K562 (cell line): ENCODE data around the gene LPCAT2. TPM values are rescaled to one million over a fixed set of nuclear protein-coding genes. Genes with fewer than 3 reads are reported as not detected.

Source experiments
- ARID2 ChIP-seq: fragments of 450-650 bp; IDR thresholded peaks from 2 replicates; pipeline ENCODE4 v1.6.1; 2017; ENCODE audit warnings: antibody characterized with exemption, mild to moderate bottlenecking
- C11orf30 ChIP-seq: fragments of 450-650 bp; IDR thresholded peaks from 2 replicates; pipeline ENCODE4 v1.6.1; 2016; ENCODE audit warnings: low read depth, mild to moderate bottlenecking
- CBX8 ChIP-seq: fragments of 200-600 bp; sonication (generic); IDR thresholded peaks from 2 replicates; pipeline ENCODE4 v1.6.1; 2012; ENCODE audit warnings: borderline replicate concordance, mixed run types, low read depth, mild to moderate bottlenecking, moderate library complexity, mixed read lengths, low read length, control low read depth, inconsistent platforms; ENCODE audit not compliant: poor library complexity, severe bottlenecking; ENCODE audit errors: extremely low read depth
- CHD1 ChIP-seq: fragments of 200-600 bp; sonication (generic); IDR thresholded peaks from one replicate; pipeline ENCODE4 v1.6.1; 2012; ENCODE audit warnings: mild to moderate bottlenecking, moderate library complexity, low read length, inconsistent platforms
- DACH1 ChIP-seq: fragments of 450-650 bp; IDR thresholded peaks from 2 replicates; pipeline ENCODE4 v1.6.1; 2018; ENCODE audit not compliant: partially characterized antibody
- ETS2 ChIP-seq: IDR thresholded peaks from 2 replicates; pipeline ENCODE4 v1.6.1; 2016; ENCODE audit warnings: borderline replicate concordance, missing genetic modification characterization, mild to moderate bottlenecking, moderate library complexity, missing compliant biosample characterization; ENCODE audit not compliant: poor library complexity, severe bottlenecking
- FOSL1 ChIP-seq: fragments of 200-800 bp; sonication (Bioruptor generic); conservative IDR thresholded peaks from 2 replicates; pipeline ENCODE4 v1.6.1; 2016; ENCODE audit warnings: missing genetic modification characterization, missing compliant biosample characterization
- FOXA3 ChIP-seq, 2 experiments: fragments of 450-650 bp in 1 of 2; sonication (generic) in 1 of 2; formaldehyde crosslinking; IDR thresholded peaks in 1 of 2; conservative IDR thresholded peaks in 1 of 2; 2 replicates each; pipeline versions ENCODE4 v1.4.0 to v1.8.0; 2020 to 2022; ENCODE audit warnings: mild to moderate bottlenecking in 2 of 2, missing genetic modification reagents in 1 of 2
- HDAC8 ChIP-seq: fragments of 450-650 bp; IDR thresholded peaks from 2 replicates; pipeline ENCODE4 v1.6.1; 2016; ENCODE audit warnings: mild to moderate bottlenecking, missing genetic modification characterization, moderate library complexity, missing compliant biosample characterization
- HMGN3 ChIP-seq: IDR thresholded peaks from 2 replicates; pipeline ENCODE4 v1.6.1; 2011; ENCODE audit warnings: borderline replicate concordance, low read depth, mild to moderate bottlenecking, mixed read lengths, low read length; ENCODE audit not compliant: insufficient read length; ENCODE audit errors: extremely low read depth
- MAFK ChIP-seq: IDR thresholded peaks from 2 replicates; pipeline ENCODE4 v1.6.1; 2011; ENCODE audit warnings: low read length, improper control_type of control experiment
- MCM5 ChIP-seq: fragments of 450-650 bp; IDR thresholded peaks from 2 replicates; pipeline ENCODE4 v1.6.1; 2016; ENCODE audit warnings: low read depth
- MED1 ChIP-seq: sonication (generic); formaldehyde crosslinking; IDR thresholded peaks from 2 replicates; pipeline ENCODE4 v1.8.1; 2023; ENCODE audit warnings: missing genetic modification reagents, borderline replicate concordance
- RFX1 ChIP-seq: fragments of 450-650 bp; IDR thresholded peaks from 2 replicates; pipeline ENCODE4 v1.6.1; 2016; ENCODE audit warnings: mild to moderate bottlenecking, moderate library complexity
- TAF1 ChIP-seq: IDR thresholded peaks from 2 replicates; pipeline ENCODE4 v1.6.1; 2011; ENCODE audit warnings: mild to moderate bottlenecking, low read length, moderate library complexity; ENCODE audit not compliant: insufficient read depth, control insufficient read depth, severe bottlenecking; ENCODE audit errors: extremely low read depth
- ZNF316 ChIP-seq: fragments of 450-650 bp; IDR thresholded peaks from 2 replicates; pipeline ENCODE4 v1.6.1; 2016
- ZNF76 ChIP-seq: fragments of 250-450 bp; sonication (Bioruptor Pico); IDR thresholded peaks from 2 replicates; pipeline ENCODE4 v1.4.0; 2020; ENCODE audit warnings: mild to moderate bottlenecking, moderate library complexity, borderline replicate concordance
- ZSCAN29 ChIP-seq: fragments of 450-650 bp; IDR thresholded peaks from 2 replicates; pipeline ENCODE4 v1.6.1; 2017
- polyA plus RNA-seq, 8 experiments: library from polyadenylated mRNA; depleted of rRNA in 4 of 8; stranded (reverse) in 5 of 8; unstranded in 3 of 8; fragments of >200 nt; fragmentation: Nextera tagmentation in 2 of 8; fragmentation: Illumina TruSeq in 1 of 8; extraction: Ambion mirVana in 2 of 8; extraction: Trizol in 1 of 8; gene quantifications; 2 replicates each; pipeline versions ENCODE4 v1.2.1 to v1.2.3, GENCODE V29; 2011 to 2014; ENCODE audit warnings: inconsistent platforms in 1 of 8, missing spikeins in 1 of 8
- total RNA-seq, 7 experiments: library from RNA; depleted of rRNA in 6 of 7; stranded (reverse); fragments of >200 nt in 6 of 7; fragmentation: Illumina TruSeq in 2 of 7; extraction: Trizol in 2 of 7; gene quantifications; 2 replicates each; pipeline versions ENCODE4 v1.2.1 to v1.2.3, GENCODE V29; 2011 to 2021; ENCODE audit warnings: low replicate concordance in 1 of 7
- TF ChIP-seq, protein P1 (sequence below): conservative IDR thresholded peaks from 2 replicates; pipeline ENCODE4 v1.6.1; 2011; ENCODE audit warnings: low read depth, mild to moderate bottlenecking, low read length; ENCODE audit not compliant: control insufficient read depth
- TF ChIP-seq, protein P2 (sequence below), 2 experiments: fragments of 200-800 bp in 1 of 2; sonication (Bioruptor generic) in 1 of 2; sonication (generic) in 1 of 2; formaldehyde crosslinking in 1 of 2; IDR thresholded peaks in 1 of 2; conservative IDR thresholded peaks in 1 of 2; 2 replicates each; pipeline versions ENCODE4 v1.5.0 to v1.6.1; 2016 to 2020; ENCODE audit warnings: missing compliant biosample characterization in 1 of 2, missing genetic modification characterization in 1 of 2, missing genetic modification reagents in 1 of 2
- TF ChIP-seq, protein P3 (sequence below), 2 experiments: fragments of 450-650 bp; conservative IDR thresholded peaks; 2 replicates each; pipeline ENCODE4 v1.6.1; 2017; ENCODE audit warnings: mild to moderate bottlenecking in 2 of 2, moderate library complexity in 2 of 2
- TF ChIP-seq, protein P4 (sequence below), 2 experiments: IDR thresholded peaks; 2 replicates each; pipeline ENCODE4 v1.6.1; 2012; ENCODE audit warnings: improper control_type of control experiment in 2 of 2, low read depth in 2 of 2, low read length in 2 of 2, borderline replicate concordance in 1 of 2

The LPCAT2 gene
- total and polyA plus RNA-seq, 9 of the 15 experiments (the other 6 are each of a cell fraction or from before 2014, with no cell fraction given) = 2.9 to 15.0 (median 7.3) TPM

DNA sequence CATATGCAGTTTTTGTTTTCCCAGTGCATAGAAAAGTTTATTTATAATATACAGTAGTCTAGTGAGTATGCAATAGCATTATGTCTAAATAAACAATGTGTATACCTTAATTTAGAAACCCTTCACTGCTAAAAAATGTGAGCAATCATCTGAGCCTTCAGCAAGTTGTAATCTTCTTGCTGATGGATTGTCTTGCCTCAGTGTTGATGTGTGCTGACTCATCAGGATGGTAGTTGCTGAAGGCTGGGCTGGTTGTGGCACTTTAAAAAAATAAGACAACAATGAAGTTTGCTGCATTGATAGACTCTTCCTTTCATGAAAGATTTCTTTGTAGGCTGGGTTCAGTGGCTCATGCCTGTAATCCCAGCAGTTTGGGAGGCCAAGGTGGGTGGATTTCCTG is 43.7 kb downstream of the LPCAT2 start (continued):
- TF ChIP-seq MCM5 (no peak), ZSCAN29 (no peak), TAF1 (no peak), FOXA3 (CRISPR knock-in tag; conservative IDR thresholded peaks at IDR 0.05 in 1 of 2, IDR thresholded peaks at IDR 0.05 in 1 of 2) (no peak), ARID2 (no peak), FOSL1 (tag) (peak; percentile 33), MAFK (peak; percentile 74), RFX1 (no peak), ZNF76 (CRISPR knock-in tag) (no peak), CBX8 (no peak), C11orf30 (peak; percentile 86), CHD1 (no peak), HMGN3 (no peak), HDAC8 (tag) (no peak), ETS2 (tag) (no peak), ZNF316 (peak; percentile 92), MED1 (no peak), DACH1 (no peak)
- TF ChIP-seq, protein P1, sequence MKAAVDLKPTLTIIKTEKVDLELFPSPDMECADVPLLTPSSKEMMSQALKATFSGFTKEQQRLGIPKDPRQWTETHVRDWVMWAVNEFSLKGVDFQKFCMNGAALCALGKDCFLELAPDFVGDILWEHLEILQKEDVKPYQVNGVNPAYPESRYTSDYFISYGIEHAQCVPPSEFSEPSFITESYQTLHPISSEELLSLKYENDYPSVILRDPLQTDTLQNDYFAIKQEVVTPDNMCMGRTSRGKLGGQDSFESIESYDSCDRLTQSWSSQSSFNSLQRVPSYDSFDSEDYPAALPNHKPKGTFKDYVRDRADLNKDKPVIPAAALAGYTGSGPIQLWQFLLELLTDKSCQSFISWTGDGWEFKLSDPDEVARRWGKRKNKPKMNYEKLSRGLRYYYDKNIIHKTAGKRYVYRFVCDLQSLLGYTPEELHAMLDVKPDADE = no peak
- TF ChIP-seq, protein P2, sequence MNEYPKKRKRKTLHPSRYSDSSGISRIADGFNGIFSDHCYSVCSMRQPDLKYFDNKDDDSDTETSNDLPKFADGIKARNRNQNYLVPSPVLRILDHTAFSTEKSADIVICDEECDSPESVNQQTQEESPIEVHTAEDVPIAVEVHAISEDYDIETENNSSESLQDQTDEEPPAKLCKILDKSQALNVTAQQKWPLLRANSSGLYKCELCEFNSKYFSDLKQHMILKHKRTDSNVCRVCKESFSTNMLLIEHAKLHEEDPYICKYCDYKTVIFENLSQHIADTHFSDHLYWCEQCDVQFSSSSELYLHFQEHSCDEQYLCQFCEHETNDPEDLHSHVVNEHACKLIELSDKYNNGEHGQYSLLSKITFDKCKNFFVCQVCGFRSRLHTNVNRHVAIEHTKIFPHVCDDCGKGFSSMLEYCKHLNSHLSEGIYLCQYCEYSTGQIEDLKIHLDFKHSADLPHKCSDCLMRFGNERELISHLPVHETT (CRISPR knock-in tag; conservative IDR thresholded peaks at IDR 0.05 in 1 of 2, IDR thresholded peaks at IDR 0.05 in 1 of 2) = no peak
- TF ChIP-seq, protein P3, sequence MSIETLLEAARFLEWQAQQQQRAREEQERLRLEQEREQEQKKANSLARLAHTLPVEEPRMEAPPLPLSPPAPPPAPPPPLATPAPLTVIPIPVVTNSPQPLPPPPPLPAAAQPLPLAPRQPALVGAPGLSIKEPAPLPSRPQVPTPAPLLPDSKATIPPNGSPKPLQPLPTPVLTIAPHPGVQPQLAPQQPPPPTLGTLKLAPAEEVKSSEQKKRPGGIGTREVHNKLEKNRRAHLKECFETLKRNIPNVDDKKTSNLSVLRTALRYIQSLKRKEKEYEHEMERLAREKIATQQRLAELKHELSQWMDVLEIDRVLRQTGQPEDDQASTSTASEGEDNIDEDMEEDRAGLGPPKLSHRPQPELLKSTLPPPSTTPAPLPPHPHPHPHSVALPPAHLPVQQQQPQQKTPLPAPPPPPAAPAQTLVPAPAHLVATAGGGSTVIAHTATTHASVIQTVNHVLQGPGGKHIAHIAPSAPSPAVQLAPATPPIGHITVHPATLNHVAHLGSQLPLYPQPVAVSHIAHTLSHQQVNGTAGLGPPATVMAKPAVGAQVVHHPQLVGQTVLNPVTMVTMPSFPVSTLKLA (conservative IDR thresholded peaks at IDR 0.05) = no peak
- TF ChIP-seq, protein P4, sequence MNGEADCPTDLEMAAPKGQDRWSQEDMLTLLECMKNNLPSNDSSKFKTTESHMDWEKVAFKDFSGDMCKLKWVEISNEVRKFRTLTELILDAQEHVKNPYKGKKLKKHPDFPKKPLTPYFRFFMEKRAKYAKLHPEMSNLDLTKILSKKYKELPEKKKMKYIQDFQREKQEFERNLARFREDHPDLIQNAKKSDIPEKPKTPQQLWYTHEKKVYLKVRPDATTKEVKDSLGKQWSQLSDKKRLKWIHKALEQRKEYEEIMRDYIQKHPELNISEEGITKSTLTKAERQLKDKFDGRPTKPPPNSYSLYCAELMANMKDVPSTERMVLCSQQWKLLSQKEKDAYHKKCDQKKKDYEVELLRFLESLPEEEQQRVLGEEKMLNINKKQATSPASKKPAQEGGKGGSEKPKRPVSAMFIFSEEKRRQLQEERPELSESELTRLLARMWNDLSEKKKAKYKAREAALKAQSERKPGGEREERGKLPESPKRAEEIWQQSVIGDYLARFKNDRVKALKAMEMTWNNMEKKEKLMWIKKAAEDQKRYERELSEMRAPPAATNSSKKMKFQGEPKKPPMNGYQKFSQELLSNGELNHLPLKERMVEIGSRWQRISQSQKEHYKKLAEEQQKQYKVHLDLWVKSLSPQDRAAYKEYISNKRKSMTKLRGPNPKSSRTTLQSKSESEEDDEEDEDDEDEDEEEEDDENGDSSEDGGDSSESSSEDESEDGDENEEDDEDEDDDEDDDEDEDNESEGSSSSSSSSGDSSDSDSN (IDR thresholded peaks at IDR 0.05; ENCODE audit: borderline replicate concordance in 1 of 2, low read depth in 2 of 2, low read length in 2 of 2) = no peak
